ENCODE measurements around the gene GALM.
"Not testable (repeated sequence)": the region's sequence is repeated elsewhere in the genome, so short reads cannot be mapped to it uniquely, and the experiment has no call there.

The GALM gene

DNA sequence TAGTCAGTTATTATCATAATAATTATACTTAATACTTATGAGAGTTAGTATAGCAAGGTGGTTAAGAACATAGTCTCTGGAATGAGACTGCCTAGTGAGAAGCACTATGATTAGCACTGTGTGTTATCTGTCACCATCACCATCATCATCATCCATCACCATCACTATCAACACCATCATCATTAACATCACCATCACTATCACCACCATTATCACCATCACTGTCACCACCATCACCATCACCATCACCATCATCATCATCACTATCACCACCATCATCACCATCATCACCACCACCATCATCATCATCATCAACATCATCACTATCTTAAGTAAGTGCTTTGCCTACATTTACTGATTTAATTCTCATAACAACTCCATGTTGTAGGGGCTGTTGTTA lies 45.6 kb downstream of the GALM start:
- no peak for DNase-seq (ENCODE audit: low spot score)

DNA sequence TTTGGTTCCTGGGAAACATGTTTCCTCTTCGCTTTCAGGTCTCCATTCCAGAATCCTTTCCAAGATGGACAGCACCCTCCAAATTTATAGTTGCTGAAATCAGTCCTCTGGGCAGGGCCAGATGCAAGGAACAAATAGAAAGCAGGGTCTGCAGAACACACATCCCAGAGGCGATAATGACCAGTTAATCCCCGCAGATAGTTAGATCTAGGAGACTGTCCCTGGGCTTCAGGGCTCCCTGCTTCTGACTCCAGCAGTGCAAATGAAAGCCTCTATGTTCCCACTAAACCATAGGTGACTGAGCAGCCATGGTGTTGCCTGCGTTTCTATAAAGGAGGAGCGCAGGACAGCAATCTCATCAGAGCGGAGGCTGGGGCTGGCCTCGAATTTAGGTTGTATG lies 46.5 kb downstream of the GALM start:
- no peak for DNase-seq (ENCODE audit: low spot score)

DNA sequence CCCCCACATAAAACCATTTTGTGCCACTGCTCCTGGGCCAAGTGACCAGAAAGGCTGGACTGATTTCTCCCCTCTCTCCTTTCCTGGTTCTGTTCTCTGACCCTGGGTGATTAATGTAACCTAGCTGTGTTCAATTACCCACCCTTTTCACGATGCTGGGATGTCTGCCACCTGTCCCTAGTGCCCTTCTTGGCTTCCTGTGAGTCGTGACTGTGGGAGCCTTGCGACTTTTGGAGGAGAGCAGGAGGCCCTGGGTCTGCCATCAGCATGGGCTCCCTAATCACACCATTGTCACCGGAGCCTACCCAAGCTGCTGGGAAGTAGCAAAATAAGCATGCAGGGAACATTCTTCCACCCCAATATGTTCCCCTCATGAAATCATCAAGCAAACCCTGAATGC lies 47.0 kb downstream of the GALM start:
- no peak for DNase-seq (ENCODE audit: low spot score)

DNA sequence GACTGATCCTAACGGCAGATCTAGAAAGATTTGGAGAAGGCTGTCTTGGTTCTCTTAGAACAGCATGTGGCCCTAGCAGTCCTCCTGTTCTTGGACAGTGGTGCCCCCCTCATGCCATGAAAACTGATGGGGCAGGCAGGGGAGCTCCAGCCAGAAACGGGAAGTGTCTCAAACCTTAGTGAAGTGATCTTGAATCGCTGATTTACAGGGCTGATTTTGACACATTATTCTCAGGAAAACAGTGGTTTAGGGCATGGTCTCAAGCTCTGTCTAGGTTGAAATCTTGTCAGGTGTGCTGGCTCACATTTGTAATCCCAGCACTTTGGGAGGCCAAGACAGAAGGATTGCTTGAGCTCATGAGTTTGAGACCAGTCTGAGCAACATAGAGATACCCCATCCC lies 47.4 kb downstream of the GALM start:
- no peak for DNase-seq (ENCODE audit: low spot score)

DNA sequence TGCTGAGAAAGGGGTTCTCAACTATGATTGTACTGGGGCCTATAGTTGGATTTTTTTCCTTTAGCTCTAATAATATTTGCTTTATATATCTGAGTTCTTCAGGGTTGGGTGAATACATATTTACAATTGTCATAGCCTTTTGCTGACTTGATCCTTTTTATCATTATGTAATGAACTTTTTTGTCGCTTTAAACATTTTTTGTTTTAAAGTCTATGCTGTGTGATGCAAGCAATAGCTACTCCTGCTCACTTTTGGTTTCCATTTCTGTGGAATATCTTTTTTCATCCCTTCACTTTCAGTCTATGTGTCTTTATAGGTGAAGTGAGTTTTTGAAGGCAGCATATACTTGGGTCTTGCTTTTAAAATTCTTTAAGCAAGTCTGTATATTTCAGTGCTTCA lies 49.0 kb downstream of the GALM start:
- not testable (repeated sequence) for DNase-seq (ENCODE audit: low spot score)

DNA sequence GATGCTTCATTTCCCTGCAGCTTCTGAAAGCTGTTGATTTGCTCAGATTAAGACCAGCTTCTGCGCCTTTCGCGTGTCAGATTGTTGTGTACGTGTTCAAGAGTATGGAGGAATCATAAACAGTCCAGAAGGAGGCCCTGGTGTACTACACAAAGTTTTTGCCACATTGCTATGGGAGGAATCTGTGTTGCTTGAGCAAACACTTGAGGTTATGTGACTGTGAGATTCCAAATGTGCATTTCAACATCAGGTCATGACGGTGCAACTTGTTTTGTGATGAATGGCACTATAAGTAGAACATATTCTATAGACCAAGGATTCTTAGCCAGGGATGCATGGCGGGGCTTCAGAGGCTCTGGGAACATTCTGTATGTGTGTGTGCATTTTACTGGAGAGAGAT lies 50.3 kb downstream of the GALM start:
- DNase-seq (ENCODE audit: low spot score): no peak

DNA sequence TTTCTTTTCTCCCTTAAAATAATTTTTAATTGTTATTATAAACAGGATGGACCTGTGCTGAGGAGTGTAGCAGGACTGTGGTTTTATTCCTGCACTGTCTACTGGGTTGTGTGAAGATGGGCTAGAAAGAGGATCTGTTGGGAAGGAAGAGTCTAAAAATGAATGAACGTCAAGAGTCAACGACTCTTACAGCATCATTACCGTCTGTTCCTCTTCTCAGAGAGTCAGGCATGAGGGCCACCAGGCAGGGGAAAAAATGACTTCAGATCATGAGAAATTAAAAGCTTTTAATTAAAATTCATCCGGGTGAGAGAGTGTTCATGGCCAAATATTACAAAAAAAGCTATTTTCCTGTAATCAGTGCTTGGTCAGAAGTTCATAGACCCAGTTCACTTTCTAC lies 52.7 kb downstream of the GALM start:
- DNase-seq (ENCODE audit: low spot score): no peak

DNA sequence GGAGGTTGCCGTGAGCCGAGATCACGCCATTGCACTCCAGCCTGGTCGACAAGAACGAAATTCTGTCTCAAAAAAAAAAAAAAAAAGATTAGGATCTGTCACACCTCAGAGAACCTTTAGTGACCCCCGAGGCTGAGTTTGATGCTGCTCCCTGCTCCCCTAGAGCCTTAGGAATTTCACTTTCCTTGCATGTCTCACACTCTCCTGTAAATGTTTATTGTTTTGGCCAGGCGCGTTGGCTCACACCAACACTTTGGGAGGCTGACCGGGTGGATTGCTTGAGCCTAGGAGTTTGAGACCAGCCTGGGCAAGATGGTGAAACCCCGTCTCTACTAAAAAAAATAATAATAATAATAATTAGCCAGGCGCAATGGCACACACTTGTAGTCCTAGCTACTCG lies 53.8 kb downstream of the GALM start:
- no peak for DNase-seq (ENCODE audit: low spot score)

DNA sequence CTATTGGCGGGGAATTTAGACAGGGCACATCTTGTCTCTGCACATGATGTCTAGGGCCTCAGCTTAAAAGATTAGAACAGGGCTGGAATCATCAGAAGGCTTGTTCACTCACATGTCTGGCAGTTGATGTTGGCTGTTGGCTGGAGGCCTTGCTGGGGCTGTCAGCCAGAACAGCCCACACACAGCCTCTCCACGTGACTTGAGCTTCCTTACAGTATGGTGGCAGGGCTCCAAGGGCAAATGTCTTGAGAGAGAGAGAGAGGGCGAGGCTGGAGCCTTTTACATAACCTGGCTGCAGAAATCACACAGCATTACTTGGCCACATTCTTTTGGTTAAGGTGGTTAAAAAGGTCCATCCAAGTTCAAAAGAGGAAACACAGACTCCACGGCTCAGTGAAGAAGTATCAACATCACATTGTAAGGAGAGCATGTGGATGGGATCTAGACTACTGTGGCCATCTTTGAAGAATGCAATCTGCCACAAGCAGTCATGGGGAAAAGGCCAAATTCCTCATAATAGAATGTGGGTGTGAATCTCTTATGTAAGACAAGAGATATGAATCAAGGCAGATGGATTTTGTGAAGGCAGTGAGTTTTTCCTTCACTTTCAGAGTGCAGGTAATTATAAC lies 54.8 kb downstream of the GALM start:
- no peak for DNase-seq (ENCODE audit: low spot score)

DNA sequence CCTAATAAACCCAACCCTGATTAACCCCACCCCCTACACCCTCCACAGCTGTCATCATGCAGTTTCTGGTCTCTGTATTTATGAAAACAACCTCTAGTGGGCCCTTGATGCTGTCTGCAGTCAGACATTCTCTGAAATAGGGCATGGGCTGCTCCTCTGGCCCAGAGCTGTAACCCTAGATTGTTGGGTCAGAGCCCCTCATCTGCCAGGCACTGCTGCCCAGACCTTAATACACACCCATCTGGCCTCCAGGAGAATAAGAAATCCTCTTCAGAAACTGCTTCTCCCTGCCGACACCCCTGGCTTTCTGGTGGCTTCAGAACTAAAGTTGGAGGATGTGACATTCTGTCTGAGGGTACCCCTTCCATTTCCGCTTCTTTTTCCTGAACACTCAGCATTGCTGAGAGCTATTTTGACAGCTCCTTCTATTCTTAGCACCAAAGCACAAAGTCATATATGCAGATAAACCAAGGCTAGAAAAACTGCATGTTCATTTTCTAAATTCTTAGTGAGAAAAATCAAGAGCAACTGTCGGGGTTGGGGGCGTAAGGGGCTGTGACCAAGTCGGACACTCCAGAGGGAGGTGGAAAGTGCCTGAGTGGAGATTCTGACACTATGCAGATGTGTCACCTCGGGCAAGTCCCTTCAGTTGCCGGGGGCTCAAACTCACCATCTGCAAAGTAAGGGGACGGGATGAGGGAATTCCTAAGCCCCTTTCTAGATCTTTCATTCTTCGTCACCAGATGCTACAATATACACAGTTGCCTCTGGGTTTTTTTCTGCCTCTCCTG lies 56.6 kb downstream of the GALM start:
- no peak for DNase-seq (ENCODE audit: low spot score)

DNA sequence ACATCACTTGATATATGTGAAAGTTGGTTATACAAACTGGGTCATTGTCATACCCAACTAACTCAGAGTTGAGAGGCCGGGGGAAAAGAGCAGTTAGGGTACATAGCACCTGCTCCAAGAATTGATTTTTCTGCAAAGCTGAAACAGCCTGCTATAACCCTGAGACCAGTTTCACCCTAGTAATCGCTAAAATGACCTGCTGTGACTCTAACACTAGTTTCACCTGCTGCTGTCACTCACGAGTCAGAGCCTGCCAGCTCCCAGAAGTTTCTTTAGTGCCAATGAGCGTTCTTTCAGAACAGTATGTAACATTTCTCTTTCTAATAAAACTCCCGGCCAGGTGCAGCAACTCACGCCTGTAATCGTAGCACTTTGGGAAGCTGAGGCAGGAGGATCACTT lies 57.3 kb downstream of the GALM start:
- no peak for DNase-seq (ENCODE audit: low spot score)

DNA sequence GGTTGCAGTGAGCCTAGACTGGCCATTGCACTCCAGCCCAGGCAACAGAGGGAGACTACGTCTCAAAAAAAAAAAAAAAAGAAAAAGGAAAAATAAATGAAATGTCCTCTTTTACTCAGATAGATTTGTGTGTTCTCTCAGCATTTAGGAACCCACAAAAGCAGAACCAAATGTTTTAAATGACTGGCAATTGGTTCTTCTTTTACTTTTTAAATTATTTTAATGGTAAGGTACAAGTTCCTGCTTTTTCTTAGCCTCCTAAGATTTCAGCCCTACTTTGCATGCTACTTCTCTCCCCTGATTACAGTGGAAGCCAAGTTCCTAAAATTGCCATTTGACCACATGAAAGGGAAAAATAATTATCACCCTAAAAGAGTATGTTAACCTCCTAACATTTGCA lies 61.7 kb downstream of the GALM start:
- no peak for DNase-seq (ENCODE audit: low spot score)

DNA sequence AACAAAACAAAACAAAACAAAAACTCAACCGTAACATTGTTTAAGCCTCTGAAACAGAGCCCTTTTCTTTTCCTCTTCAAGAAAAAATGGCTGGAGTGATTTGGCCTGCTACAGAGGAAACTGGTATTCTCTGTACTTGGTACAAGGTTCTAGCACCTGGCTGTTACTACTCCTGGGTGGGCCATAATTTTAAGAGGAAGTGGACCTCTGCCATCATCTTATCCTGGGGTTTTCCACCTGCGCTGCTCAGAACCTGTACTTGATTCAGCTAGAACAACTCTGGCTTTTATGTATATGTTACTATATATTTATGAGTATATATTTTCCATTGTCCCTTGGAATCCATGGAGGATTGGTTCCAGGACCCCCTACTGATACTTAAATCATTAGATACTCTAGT lies 62.8 kb downstream of the GALM start:
- no peak for DNase-seq (ENCODE audit: low spot score)

DNA sequence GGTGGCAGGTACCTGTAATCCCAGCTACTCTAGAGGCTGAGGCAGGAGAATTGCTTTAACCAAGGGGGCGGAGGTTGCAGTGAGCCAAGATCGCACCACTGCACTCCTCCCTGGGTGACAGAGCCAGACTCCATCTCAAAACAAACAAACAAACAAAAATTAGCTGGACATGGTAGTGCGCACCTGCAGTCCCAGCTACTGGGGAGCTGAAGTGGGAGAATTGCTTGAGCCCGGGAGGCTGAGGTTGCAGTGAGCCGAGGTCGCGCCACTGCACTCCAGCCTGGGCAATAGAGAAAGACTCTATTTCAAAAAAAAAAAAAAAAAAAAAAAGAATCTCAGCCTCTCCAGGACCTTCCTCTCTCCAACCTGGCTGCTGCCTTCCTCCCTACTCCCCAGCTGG lies 65.2 kb downstream of the GALM start:
- DNase-seq (ENCODE audit: low spot score): no peak

DNA sequence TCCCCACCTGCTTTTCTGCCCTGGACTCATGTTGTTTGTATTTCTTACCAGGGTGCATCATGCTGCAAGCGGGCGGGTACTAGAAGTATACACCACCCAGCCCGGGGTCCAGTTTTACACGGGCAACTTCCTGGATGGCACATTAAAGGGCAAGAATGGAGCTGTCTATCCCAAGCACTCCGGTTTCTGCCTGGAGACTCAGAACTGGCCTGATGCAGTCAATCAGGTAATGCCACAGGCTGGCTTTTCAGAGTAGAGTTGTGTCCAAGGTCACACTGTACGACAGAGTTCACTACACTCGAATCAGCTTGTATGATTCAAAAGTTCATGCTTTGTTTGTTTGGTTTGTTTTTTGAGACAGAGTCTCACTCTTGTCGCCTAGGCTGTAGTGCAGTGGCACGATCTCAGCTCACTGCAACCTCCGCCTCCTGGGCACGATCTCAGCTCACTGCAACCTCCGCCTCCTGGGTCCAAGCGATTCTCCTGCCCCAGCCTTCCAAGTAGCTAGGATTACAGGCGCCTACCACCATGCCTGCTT lies 65.8 kb downstream of the GALM start:
- DNase-seq (ENCODE audit: low spot score): no peak

DNA sequence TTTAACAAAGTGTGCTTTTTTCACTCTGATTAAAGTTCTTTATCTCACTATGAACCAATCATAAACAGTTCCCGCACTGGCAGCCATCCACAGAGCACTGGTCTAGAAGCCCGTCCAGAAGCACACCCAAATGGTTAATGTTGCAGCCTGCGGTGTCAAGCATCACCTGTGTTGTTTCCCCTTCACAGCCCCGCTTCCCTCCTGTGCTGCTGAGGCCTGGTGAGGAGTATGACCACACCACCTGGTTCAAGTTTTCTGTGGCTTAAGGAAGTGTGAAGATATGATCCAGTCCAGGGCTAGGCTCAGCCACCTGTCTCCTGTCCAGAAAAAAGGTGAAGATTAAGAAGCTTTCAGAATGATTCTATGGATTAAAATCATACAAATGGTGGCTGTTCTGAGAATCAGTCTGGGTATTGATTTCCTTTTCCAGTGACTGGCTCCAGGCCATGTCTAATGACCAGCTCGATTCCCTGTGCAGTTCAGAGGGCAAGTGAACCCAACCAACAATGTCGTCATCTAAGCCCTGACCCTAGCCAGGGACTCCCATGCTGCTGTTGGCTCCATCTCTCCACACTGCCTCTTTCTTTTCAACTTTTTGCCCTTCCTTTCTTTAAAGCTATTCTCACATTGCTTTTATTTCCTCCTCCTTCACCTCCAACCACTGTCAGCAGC lies 67.5 kb downstream of the GALM start:
- no peak for DNase-seq (ENCODE audit: low spot score)

DNA sequence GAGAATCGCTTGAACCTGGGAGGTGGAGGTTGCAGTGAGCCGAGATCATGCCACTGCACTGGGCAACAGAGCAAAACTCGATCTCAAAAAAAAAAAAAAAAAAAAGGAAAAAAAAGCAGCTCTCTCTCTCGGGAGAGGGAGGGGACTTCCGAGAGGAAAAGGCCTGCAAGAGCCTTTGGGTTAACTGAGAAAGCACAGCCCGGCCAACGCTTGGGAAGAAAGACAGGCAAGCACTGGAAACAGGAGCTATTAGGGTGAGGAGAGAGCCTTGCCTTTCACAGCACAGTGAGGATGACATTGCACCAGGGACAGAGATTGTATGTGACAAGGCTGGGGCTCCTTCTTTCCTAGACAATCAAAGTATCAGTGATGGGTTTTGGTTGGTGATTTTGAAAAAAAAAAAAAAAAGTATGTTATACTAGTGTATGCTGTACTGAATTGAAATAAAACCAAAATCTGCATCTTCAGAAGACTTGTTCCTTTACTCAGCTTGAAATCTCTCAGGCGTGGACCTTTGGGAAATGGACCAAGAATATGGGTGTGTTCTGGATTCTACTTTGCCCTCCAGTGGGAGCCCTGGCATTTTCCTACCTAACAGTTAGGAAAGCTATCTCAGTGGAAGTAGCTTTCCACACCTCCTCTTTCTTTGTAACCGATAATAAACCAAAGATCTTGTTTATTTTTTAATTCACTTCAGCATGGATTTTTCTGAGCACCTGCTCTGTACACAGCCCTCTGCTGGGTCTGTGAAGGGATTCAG lies 68.6 kb downstream of the GALM start:
- DNase-seq (ENCODE audit: low spot score): no peak

DNA sequence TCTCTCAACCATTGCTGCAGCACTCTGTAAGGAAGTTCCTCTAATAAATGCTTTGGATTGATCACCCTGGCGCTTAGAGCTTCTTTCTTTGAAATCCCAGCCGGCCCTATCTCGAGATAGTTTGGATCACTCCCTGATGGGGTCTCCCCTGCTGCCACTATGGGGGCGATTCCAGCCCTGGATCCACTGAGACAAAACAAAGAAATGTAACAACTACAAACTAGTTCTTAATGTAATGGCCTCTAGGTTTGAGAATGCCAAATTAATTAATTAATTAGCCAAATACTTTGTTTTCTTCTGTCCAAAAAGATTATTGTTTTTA lies 70.0 kb downstream of the GALM start:
- DNase-seq (ENCODE audit: low spot score): no peak

DNA sequence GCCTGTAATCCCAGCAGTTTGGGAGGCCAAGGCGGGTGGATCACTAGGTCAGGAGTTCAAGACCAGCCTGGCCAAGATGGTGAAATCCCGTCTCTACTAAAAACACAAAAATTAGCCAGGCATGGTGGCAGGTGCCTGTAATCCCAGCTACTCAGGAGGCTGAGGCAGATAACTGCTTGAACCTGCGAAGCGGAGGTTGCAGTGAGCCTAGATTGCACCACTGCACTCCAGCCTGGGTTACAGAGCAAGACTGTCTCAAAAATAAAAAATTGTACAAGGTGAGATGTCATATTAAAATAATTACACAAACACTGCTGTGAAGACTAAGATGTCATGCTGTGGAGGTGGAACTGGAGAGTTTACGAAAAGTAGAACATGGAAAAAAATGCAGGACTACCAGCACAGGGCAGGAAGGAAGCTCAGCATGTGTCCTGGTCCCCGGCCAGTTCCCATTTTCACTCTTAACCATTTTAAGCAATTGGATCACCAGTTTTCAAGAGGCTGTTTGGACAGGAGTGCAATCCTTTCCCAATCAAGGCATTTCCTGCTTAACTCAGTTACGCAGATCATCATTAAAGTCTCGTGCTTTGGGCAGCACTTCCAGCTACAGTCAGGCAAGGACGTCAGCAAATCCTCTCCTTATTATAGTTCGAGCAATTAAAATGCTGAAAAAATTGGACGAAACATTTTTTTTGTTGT lies 71.2 kb downstream of the GALM start:
- DNase-seq (ENCODE audit: low spot score): not testable (repeated sequence)

DNA sequence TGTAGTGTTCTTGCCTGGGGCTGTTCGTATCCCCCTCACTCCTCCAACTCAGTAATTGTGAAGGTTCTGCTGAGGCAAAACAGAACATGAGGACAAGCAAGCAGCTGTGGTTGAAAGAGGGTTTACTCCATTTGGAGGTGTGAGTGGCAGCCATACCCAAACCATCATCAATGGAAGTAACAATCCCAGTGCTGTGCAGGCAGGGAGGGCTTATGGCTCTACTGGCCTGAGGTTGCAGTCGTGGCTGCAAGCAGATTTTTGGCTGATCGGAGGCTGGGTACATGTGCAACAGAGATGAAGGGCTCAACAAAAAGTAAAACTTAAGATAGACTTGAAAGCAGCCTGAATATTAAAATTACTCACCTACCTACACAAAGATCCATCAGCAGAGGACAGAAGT lies 72.0 kb downstream of the GALM start:
- DNase-seq (ENCODE audit: low spot score): no peak

DNA sequence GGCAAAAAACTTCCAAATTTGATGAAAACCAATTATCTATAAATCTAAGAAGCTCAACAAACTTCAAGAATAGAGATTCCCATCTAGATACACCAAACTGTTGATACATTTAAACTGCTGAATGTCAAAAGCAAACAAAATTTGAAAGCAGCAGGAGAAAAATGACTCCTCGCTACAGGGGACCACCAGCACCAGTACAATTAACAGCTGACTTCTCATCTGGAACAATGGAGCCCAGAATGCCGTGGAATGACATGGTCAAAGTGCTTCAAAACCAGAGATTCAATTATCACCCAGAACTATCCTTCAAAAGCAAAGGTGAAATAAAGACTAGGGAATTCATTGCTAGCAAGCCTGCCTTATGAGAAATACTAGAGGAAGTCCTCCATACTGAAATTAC lies 73.6 kb downstream of the GALM start:
- DNase-seq (ENCODE audit: low spot score): no peak
